HCT116 (cell line): ENCODE results near the gene NF1.

Experiments
- ATF3 ChIP-seq: IDR thresholded peaks from 2 replicates; pipeline ENCODE4 v1.6.1; 2012
- EGR1 ChIP-seq: IDR thresholded peaks from 2 replicates; pipeline ENCODE4 v1.6.1; 2012; ENCODE audit warnings: low read depth
- JUND ChIP-seq: IDR thresholded peaks from 2 replicates; pipeline ENCODE4 v1.6.1; 2012
- POLR2A ChIP-seq: IDR thresholded peaks from 2 replicates; pipeline ENCODE4 v1.7.0; 2011; ENCODE audit warnings: borderline replicate concordance; ENCODE audit not compliant: insufficient read depth, insufficient read length; ENCODE audit errors: extremely low read depth
- POLR2AphosphoS5 ChIP-seq: IDR thresholded peaks from 2 replicates; pipeline ENCODE4 v1.6.1; 2011; ENCODE audit warnings: mild to moderate bottlenecking, low read depth, low read length, moderate library complexity
- ZFX ChIP-seq: fragments of 450-650 bp; IDR thresholded peaks from 2 replicates; pipeline ENCODE4 v1.6.1; 2017
- TF ChIP-seq, protein P1 (sequence below), 3 experiments: fragments of 200-600 bp in 1 of 3; sonication (generic) in 1 of 3; IDR thresholded peaks in 2 of 3; conservative IDR thresholded peaks in 1 of 3; 2 replicates each; pipeline ENCODE4 v1.5.1; 2012 to 2017; ENCODE audit warnings: low read depth in 2 of 3, low read length in 2 of 3, antibody characterized with exemption in 1 of 3, borderline replicate concordance in 1 of 3, control low read depth in 1 of 3, mild to moderate bottlenecking in 1 of 3, mixed read lengths in 1 of 3, mixed run types in 1 of 3, moderate library complexity in 1 of 3; ENCODE audit not compliant: insufficient read depth in 1 of 3

GRCh38 chr17:31256936-31257335 lies 162.2 kb downstream of the NF1 start:
- no peak for TF ChIP-seq ATF3
- TF ChIP-seq, protein P1, sequence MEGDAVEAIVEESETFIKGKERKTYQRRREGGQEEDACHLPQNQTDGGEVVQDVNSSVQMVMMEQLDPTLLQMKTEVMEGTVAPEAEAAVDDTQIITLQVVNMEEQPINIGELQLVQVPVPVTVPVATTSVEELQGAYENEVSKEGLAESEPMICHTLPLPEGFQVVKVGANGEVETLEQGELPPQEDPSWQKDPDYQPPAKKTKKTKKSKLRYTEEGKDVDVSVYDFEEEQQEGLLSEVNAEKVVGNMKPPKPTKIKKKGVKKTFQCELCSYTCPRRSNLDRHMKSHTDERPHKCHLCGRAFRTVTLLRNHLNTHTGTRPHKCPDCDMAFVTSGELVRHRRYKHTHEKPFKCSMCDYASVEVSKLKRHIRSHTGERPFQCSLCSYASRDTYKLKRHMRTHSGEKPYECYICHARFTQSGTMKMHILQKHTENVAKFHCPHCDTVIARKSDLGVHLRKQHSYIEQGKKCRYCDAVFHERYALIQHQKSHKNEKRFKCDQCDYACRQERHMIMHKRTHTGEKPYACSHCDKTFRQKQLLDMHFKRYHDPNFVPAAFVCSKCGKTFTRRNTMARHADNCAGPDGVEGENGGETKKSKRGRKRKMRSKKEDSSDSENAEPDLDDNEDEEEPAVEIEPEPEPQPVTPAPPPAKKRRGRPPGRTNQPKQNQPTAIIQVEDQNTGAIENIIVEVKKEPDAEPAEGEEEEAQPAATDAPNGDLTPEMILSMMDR (IDR thresholded peaks at IDR 0.05 in 2 of 3, conservative IDR thresholded peaks at IDR 0.05 in 1 of 3; ENCODE audit: borderline replicate concordance in 1 of 3, insufficient read depth in 1 of 3, low read depth in 2 of 3, low read length in 2 of 3), result no peak
- TF ChIP-seq POLR2A, result no peak
- TF ChIP-seq ZFX, result no peak
- TF ChIP-seq POLR2AphosphoS5, result no peak
- no peak for TF ChIP-seq EGR1
- no peak for TF ChIP-seq JUND
